Measurements from ENCODE around the gene FAM20A.
"Not testable (repeated sequence)": the region's sequence is repeated elsewhere in the genome, so short reads cannot be mapped to it uniquely, and the experiment has no call there.

The FAM20A gene

GRCh38 chr17:68564415-68565111 is 36.6 kb downstream of the FAM20A start:
- no peak for DNase-seq

DNA sequence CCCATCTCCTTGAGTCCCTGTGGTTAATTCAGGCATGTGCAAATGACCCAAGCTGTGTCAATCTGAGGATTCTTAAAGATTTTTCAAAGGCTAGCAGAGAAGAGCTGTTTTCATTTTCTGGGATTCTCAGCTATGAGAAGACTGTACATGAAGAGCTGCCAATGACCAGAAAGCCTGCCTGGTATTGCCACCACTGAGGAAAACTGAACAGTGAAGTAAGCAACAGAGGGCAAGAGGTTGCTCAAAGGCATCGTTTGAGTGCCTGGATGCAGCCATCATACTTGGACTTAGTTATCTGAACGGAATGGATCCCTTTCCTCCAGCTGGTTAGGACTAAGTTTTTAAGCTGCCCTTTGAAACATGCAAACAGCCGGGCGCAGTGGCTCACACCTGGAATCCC is 38.4 kb downstream of the FAM20A start:
- DNase-seq, result no peak

GRCh38 chr17:68560966-68561720 is 40.0 kb downstream of the FAM20A start:
- no peak for DNase-seq

GRCh38 chr17:68559316-68559715 is 41.9 kb downstream of the FAM20A start:
- no peak for DNase-seq

- no peak for DNase-seq
Measured at GRCh38 chr17:68556551-68556950, 44.6 kb downstream of the FAM20A start.

DNA sequence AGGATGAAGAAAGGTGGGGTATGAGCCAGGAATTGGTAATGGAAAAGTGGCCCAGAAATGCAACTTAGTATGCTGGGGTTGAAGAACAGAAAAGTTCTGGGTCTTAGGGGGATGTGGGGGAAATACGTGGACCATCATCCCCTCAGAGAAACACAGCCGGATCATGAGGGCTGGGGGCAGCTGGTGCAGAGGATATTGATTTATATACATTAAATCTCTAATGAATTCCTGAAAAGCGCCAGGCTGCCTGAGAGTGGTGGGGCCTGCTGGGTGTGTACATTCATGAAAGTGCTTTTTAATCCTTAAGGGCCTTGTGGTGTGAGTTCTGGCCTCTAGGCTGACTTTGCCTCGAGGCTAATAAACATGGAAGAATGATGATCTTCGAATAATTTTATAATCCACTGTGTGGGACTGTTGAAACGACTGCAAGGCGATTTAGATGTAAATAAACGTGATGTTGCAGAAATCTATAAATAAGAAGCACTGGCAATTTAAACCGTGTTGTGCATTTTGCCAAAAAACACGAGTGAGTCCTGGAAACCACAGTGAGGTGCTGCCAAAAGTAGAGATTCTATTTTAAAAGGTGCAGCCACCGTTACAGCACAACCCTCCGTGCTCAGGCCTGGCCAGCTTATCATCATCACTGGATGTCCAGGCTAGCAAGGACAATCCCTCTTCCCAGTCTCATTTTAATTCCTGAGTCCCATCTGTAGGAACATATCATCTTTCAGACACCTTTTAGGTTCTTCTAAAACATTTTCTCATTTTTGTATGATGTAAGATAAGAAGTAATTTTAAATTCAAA is 56.9 kb downstream of the FAM20A start:
- DNase-seq, result no peak

- DNase-seq, result no peak
Measured at GRCh38 chr17:68542698-68543463, 58.3 kb downstream of the FAM20A start.

DNA sequence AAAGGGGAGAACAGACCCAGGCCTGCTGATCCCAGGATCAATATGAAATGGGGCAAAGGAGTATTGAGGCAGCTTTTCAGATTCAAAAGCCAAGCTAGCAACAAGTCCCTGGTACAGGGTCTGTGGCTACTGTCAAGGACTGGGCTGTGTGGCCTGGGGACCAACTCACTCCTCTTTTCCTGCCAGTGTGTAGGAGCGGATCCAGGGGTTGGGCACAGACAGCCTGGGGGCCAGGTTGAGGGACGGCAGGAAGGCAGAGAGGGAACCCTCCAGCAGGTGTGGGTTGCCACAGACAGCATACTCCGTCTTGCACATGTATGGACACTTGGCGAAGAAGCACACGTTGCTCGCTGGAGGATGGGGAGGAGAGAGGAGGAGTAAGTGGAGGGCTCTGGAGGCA is 59.4 kb downstream of the FAM20A start:
- DNase-seq, result no peak

DNA sequence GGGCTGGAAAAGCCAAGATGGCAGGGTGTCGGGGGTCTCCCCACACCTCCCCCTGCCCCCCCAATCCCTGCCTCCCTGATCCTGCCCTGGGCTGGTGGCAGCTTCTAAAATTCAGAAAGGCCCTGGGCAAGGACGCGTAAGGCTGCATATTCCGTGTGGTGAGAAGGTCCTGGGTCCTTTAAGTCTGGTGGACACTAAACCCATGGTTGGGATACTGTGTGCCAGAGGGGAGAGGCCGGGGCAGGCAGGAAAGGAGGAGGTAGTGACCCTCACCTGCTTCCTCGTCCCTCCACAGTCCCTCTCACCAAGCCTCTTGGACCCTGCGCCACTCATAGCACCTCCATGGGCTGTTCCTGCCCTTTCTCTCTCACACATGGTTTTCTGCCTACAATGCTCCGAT is 60.2 kb downstream of the FAM20A start:
- DNase-seq, result no peak

- DNase-seq, result no peak
Measured at GRCh38 chr17:68539548-68540467, 61.4 kb downstream of the FAM20A start.

- DNase-seq, result no peak
Measured at GRCh38 chr17:68535922-68536321, 65.2 kb downstream of the FAM20A start.

DNA sequence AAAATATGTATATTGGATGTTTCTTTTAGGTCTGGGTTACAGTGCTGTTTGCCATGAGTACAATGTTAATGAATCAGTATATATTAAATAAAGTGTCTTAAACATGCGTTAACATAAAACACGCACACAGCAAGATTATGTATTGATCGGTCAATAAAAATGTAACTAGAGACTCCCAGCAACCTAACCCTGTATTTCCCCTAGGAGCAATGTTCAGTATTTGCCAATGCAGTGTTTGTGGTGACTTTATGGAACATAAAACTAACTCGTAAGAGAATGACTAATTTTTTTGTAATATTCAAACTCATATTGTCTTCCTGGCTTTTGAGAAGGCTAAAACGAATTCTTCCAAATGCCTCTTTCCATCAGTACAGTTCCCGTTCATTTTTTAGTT is 66.5 kb downstream of the FAM20A start:
- DNase-seq, result no peak

GRCh38 chr17:68533887-68534694 is 67.1 kb downstream of the FAM20A start:
- DNase-seq, result no peak

- no peak for DNase-seq
Measured at GRCh38 chr17:68532826-68533225, 68.3 kb downstream of the FAM20A start.

DNA sequence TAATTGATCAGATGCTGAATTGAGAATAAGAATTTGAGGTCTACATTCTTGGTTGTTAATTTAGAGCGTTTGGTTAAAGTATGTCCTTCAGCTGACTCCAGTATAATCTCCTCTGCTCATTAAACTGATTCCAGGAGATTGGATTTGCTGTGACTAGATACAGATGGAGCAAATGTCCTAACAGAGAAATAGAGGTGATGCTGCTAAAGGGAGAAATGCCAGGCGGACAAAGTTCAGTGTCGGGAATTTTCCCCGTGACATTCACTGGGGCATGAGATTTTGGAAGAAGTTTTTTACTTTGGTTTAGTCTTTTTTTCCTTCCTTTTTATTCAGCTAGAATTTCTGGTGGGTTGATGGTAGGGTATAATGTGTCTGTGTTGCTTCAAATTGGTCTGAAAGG is 69.9 kb downstream of the FAM20A start:
- DNase-seq, result no peak

DNA sequence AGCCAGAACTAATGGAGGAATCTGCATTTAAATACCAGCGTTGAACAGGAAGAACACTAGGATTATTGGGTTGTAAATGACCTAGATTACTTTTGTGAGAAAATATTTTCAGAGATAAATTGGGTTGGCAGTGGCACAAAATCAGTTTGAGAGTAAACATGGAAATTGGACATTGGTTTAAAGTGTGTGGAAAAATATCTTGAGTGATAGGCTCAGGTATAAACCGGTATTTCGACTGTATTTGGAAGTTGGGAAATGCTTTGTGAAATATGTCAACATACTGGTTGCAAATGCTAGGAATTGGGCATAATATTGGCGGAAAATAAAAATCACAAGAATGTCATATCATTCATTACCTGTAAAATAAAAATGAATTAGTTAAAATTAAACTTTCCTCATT is 73.9 kb downstream of the FAM20A start:
- no peak for DNase-seq

DNA sequence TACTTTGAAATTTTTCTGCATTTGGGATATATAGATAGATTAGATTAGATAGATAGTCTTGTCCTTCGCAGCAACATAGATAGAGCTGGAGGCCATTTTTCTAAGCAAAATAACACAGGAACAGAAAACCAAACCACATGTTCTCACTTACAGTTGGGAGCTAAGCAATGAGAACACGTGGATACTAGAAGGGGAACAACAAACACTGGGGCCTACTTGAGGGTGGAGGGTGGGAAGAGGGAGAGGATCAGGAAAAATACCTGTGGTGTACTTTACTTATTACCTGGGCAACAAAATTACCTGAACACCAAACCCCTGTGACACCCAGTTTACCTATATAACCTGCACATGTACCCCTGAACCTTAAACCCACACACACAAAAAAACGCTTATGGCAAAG is 74.6 kb downstream of the FAM20A start:
- no peak for DNase-seq

DNA sequence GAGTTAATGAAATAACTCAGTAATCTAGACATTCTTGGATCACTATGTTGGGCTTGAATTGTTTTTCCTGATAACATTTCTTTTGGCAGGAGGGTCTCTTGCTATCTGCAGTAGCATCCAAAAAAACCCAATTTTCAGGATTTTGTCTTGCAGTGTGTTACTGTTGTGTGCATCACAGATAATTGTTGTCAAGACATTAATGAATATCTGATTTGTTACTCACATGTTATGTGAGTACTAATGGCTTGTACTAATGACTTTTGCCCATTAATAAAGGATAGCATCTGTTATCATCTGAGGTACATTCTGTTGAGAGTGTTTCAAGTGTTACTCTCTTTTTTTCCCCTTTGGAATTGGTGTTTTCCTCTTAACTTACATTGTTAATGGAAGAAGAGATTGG is 78.9 kb downstream of the FAM20A start:
- no peak for DNase-seq

GRCh38 chr17:68519911-68520310 is 81.3 kb downstream of the FAM20A start:
- DNase-seq, result no peak

GRCh38 chr17:68519051-68519450 is 82.1 kb downstream of the FAM20A start:
- DNase-seq, result not testable (repeated sequence)
